ENCODE results near the gene GTPBP10.
A peak's percentile ranks its signal among the peaks of the same experiment; 100 is the strongest.

The GTPBP10 gene

GRCh38 chr7:90346336-90347125, at the start of gene GTPBP10:
TSS of gene GTPBP10 (plus strand) at chr7:90346716. CDS start at chr7:90346742, 26 bp downstream.
- peak; percentile 90 for DNase-seq (ENCODE audit: extremely low read depth, low read depth)
- TF ChIP-seq CTCF (IDR thresholded peaks at IDR 0.05; ENCODE audit: low read depth, low read length): peak; percentile 85

GRCh38 chr7:90298145-90299038, 48.1 kb upstream of the GTPBP10 start:
- peak; percentile 40 for DNase-seq (ENCODE audit: extremely low read depth, low read depth)
- peak; percentile 87 for TF ChIP-seq CTCF (IDR thresholded peaks at IDR 0.05; ENCODE audit: low read depth, low read length)

- DNase-seq (ENCODE audit: extremely low read depth, low read depth): no peak
- TF ChIP-seq CTCF (IDR thresholded peaks at IDR 0.05; ENCODE audit: low read depth, low read length): no peak
Observed at GRCh38 chr7:90303241-90303640, 43.3 kb upstream of the GTPBP10 start.

GRCh38 chr7:90309872-90310271, 36.6 kb upstream of the GTPBP10 start:
- TF ChIP-seq CTCF (IDR thresholded peaks at IDR 0.05; ENCODE audit: low read depth, low read length): no peak
- DNase-seq (ENCODE audit: extremely low read depth, low read depth): no peak

GRCh38 chr7:90311175-90311574, 35.3 kb upstream of the GTPBP10 start:
- no peak for DNase-seq (ENCODE audit: extremely low read depth, low read depth)
- TF ChIP-seq CTCF (IDR thresholded peaks at IDR 0.05; ENCODE audit: low read depth, low read length): no peak

- TF ChIP-seq CTCF (IDR thresholded peaks at IDR 0.05; ENCODE audit: low read depth, low read length): peak; percentile 13
- no peak for DNase-seq (ENCODE audit: extremely low read depth, low read depth)
Observed at GRCh38 chr7:90312745-90313144, 33.8 kb upstream of the GTPBP10 start.

GRCh38 chr7:90313907-90314306, 32.6 kb upstream of the GTPBP10 start:
- no peak for TF ChIP-seq CTCF (IDR thresholded peaks at IDR 0.05; ENCODE audit: low read depth, low read length)
- no peak for DNase-seq (ENCODE audit: extremely low read depth, low read depth)

Measured in AG09319 (cell line).